ENCODE data around the gene THY1.

THY1 gene

DNA sequence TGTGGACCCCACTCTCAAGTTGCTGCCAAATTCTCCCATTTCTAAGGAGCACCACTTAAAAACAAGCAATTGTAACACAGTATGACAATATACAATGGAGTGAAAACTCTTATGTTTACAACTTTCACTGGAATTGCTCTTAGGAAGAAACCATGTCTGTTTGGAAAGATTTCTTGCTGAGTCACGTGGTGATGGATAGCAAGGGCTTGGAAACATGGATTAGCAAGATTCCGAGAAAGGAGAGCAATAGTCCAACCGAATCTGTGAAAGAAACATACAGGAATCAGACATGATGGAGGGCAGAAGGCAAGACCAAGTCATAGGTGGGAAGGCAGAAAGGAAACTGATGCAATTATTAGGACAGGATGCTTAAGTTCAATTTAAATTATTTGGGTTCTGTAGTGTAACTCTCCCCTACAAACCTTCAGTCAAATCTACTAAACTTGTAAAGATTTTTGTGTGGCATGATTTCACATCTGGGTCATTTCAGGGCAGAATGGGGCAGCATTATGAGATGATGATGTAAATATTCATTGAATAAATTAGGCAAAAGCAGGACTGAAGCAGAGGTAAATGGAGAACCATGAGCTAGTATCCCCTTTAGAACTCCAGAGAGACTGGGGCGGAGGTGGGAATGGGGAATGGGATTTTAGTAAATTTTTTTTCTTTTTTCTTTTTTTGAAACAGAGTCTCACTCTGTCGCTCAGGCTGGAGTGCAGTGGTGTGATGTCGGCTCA, 27.8 kb upstream of the THY1 start:
- no peak overlapping the region for H3K4me3 ChIP-seq (ENCODE audit: low read depth, low read length)
- no peak for DNase-seq (ENCODE audit: low read depth)
- TF ChIP-seq, protein P1, sequence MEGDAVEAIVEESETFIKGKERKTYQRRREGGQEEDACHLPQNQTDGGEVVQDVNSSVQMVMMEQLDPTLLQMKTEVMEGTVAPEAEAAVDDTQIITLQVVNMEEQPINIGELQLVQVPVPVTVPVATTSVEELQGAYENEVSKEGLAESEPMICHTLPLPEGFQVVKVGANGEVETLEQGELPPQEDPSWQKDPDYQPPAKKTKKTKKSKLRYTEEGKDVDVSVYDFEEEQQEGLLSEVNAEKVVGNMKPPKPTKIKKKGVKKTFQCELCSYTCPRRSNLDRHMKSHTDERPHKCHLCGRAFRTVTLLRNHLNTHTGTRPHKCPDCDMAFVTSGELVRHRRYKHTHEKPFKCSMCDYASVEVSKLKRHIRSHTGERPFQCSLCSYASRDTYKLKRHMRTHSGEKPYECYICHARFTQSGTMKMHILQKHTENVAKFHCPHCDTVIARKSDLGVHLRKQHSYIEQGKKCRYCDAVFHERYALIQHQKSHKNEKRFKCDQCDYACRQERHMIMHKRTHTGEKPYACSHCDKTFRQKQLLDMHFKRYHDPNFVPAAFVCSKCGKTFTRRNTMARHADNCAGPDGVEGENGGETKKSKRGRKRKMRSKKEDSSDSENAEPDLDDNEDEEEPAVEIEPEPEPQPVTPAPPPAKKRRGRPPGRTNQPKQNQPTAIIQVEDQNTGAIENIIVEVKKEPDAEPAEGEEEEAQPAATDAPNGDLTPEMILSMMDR (conservative IDR thresholded peaks at IDR 0.05; ENCODE audit: low read depth, low read length): no peak

DNA sequence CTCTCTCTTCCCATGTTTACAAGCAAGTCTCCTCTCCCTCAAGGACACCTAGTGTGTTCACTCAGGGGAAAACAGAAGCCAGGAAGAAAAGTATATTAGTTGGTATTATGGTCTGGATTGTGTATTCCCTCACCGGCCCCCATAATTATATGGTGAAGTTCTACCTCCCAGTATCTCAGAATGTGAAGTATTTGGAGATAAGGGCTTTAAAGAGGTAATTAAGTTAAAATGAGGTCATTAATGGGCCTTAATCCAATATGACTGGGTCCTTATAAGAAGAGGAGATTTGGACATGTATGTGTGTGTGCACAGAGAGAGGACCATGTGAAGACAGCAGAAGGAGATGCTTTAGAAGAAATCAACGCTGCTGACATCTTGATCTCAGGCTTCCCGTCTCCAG, 26.5 kb upstream of the THY1 start:
- TF ChIP-seq, protein P1 (conservative IDR thresholded peaks at IDR 0.05; ENCODE audit: low read depth, low read length): no peak
- DNase-seq (ENCODE audit: low read depth): no peak
- H3K4me3 ChIP-seq (ENCODE audit: low read depth, low read length): no peak overlapping the region

DNA sequence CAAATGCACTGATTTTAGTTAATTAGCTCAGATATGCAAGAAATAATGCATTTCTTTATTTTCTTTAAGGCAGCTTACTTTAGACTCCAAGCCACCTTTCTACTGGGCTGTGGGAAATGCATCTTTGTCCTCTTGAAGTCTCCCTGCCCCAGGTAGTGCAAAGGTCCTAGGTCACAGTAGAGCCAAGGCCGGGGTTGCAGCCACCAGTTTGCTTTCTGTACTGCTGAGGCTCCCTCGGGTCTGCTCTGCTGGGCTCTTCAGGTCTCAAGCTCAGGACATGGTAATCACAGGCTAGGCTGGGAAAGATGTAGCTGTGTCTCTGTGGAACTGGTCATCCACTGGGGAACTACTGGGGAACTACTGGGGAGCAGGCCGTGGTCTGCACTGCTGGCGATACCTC, 25.4 kb upstream of the THY1 start:
- no peak for DNase-seq (ENCODE audit: low read depth)
- TF ChIP-seq, protein P1 (conservative IDR thresholded peaks at IDR 0.05; ENCODE audit: low read depth, low read length): no peak
- no peak overlapping the region for H3K4me3 ChIP-seq (ENCODE audit: low read depth, low read length)

DNA sequence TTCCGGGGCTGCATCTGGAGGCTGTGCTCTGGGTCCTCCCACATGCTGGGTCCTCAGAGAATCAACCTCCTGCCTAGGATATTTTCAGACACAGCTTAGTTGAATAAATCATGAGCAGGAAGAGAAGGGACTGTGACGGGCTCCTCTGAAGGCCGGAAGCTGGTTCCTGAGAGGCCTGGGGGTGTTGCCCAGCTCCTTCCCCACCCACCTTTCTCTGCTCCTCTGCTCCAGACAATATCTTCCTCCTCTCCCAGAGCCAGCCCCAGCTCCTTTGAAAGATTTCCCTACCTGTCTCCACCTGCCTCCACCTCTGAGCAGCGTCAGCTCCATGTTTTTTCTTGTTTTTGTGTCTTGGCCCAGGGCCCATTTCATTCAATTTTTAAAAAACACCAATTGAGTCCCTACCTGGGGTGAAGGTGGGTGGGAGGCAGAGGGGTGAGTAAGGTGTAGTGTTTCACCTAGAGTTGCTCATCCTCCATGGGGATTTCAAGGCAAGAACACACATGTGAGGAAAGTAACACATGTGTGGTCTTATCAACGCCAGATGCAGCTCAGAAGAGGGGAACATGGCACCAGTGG, 24.8 kb upstream of the THY1 start:
- no peak for DNase-seq (ENCODE audit: low read depth)
- H3K4me3 ChIP-seq (ENCODE audit: low read depth, low read length): no peak overlapping the region
- TF ChIP-seq, protein P1 (conservative IDR thresholded peaks at IDR 0.05; ENCODE audit: low read depth, low read length): no peak

DNA sequence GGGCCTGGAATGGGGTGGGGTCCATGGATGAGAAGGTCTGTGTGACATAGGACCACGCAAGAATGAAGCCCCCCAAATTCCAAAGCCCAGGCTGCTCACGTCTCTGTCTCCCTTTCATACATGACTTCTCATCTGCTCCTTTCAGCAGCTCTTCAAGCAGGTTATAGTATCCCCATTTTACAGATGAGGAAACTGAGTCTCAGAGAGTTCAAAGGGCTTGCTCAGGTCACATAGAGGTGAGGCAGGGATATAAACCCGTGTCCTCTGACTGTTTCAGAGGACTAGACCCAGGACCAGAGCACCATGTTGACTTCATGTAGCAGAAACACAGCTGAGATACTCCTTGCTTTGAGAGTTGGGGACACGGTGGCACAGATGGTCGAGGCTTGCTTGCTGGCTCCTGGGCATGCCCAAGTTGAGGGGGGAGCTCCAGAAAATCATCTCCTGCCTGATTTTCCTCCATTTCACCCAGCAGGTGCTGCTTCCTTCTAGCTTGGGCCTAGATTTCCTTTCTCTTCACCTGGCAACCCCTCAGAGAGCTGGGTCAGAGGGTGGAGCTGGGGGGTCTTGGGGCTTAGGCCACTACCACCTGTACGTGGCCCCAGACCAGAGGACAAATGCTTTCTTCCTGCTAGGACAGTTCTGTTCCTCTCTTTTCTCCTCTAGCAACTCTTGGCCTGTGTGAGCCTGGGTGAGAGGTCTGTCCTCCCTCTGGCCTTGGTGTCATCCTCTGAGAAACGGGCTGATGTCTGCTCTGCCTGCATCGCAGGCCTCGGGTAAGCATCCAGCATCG, 24.1 kb upstream of the THY1 start:
- H3K4me3 ChIP-seq (ENCODE audit: low read depth, low read length): no peak overlapping the region
- DNase-seq (ENCODE audit: low read depth): no peak
- TF ChIP-seq, protein P1 (conservative IDR thresholded peaks at IDR 0.05; ENCODE audit: low read depth, low read length): no peak

DNA sequence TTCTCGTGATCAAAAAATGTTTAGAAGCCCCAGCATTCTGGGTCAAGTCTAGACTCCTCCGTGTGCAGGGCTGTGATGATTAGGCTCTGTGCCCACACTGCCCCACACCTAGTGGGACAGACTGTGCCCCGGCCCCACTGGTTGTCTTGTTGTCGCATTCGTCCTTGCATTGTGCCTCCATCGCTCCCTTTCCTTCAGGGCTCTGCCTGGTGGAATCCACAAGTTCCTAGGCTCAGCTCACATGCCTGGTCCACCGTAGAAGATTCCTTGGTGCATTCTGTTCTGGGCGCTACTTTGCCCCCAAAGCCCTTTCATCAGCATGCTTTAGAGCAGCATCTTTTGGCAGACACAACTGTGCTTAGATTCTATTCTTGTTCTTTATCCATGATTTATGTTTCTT, 23.5 kb upstream of the THY1 start:
- H3K4me3 ChIP-seq (ENCODE audit: low read depth, low read length): no peak overlapping the region
- TF ChIP-seq, protein P1 (conservative IDR thresholded peaks at IDR 0.05; ENCODE audit: low read depth, low read length): no peak
- DNase-seq (ENCODE audit: low read depth): no peak
